GM13976 (cell line): ENCODE measurements around the gene GGT7.
"Not testable (repeated sequence)": the region's sequence is repeated elsewhere in the genome, so short reads cannot be mapped to it uniquely, and the experiment has no call there.

Experiments
- DNase-seq: peaks from one replicate; pipeline ENCODE4 v3.0.0; 2012; ENCODE audit warnings: low spot score
- CTCF ChIP-seq: IDR thresholded peaks from 2 replicates; pipeline ENCODE4 v1.5.1; 2012; ENCODE audit warnings: borderline replicate concordance, mild to moderate bottlenecking; ENCODE audit not compliant: insufficient read depth; ENCODE audit errors: extremely low read depth, missing control alignments, control extremely low read depth
- in situ Hi-C: fragments of 300-500 bp; cut with MboI; formaldehyde crosslinking; loops from one replicate; pipeline ENCODE4 v1.12.0; 2022; ENCODE audit warnings: low sequenced_read_pairs, mixed read lengths, inconsistent platforms; ENCODE audit not compliant: unreplicated experiment

Gene GGT7

GRCh38 chr20:34883087-34883688, 10.5 kb upstream of the GGT7 start:
- no peak for TF ChIP-seq CTCF
- no peak for DNase-seq
- in situ Hi-C loops, result no loop called here

- DNase-seq, result no peak
- TF ChIP-seq CTCF, result no peak
- in situ Hi-C loops, result no loop called here
These were observed 9.0 kb upstream of the GGT7 start for GRCh38 chr20:34881689-34882088.

DNA sequence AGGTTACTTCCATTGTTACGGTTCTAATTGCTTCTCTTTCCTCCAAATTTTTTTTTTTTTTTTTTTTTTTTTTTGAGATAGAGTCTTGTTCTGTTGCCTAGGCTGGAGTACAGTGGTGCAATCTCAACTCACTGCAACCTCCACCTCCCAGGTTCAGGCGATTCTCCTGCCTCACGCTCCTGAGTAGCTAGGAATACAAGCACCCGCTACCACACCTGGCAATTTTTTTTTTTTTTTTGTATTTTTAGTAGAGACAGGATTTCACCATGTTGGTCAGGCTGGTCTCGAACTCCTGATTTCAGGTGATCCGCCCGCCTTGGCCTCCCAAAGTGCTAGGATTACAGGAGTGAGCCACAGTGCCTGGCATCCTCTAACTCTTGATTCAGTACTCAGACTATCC, 8.3 kb upstream of the GGT7 start:
- in situ Hi-C loops, DNase-seq: not testable (repeated sequence)

- DNase-seq, result no peak
- in situ Hi-C loops, result no loop called here
- no peak for TF ChIP-seq CTCF
These were observed 7.7 kb upstream of the GGT7 start for GRCh38 chr20:34880215-34880850.

DNA sequence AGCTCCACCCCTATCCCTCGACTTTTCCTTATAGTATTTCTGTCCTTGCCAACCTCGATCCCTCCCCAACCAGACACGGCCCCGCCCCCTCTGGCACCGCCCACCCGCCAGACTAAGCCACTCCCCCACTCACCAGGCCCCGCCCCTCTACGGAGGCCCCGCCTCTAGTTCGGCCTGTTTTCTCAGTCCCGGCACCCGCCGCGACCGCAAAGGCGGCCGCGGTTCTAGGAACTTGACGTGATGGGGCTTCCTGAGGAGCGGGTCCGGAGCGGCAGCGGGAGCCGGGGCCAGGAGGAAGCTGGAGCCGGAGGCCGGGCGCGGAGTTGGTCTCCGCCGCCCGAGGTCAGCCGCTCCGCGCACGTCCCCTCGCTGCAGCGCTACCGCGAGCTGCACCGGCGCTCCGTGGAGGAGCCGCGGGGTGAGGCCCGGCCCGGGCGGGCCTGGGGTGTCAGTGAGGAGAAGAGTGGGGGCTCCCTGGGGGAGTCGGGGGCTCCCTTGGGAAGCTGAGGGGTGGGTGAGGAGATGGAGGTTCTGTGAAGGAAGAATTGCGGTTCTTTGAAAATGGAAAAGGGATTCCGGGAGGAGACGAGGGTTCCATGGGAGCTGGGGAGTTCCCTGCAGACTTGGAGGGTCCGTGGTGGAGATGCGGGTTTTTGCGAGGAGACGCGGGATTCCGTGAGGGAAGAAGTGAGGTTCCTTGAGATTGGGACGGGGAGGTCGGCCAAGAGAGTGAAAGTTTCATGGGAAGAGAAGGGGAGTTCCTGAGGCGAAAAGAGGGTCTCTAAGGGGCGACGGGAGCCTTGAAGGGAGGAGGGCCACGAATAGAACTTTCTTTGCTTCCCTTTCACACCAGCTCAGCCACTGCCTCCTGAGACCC, 4.0 kb upstream of the GGT7 start, which contains the start of gene ACSS2:
Gene ACSS2 (plus strand): TSS at position 207 of the 877 bp plus-strand sequence. CDS start 34 bp downstream, at position 241.
- TF ChIP-seq CTCF, result no peak
- DNase-seq, result peak; percentile 93
- in situ Hi-C loops, result no loop called here

GRCh38 chr20:34875642-34876405, 3.2 kb upstream of the GGT7 start:
- TF ChIP-seq CTCF, result no peak
- DNase-seq, result no peak
- in situ Hi-C loops, result no loop called here
